PC-3 (cell line): Measurements from ENCODE around the gene CAMTA1.

Experiments used
- EZH2 ChIP-seq: fragments of 300-600 bp; sonication (generic); IDR thresholded peaks from one replicate; pipeline ENCODE4 v1.6.1; 2017; ENCODE audit warnings: antibody characterized with exemption, mild to moderate bottlenecking, low read length; ENCODE audit not compliant: unreplicated experiment
- TF ChIP-seq, protein P1 (sequence below): fragments of 300-600 bp; sonication (generic); conservative IDR thresholded peaks from 2 replicates; pipeline ENCODE4 v1.5.1; 2017; ENCODE audit warnings: antibody characterized with exemption, low read depth, mild to moderate bottlenecking, low read length

- TF ChIP-seq, protein P1, sequence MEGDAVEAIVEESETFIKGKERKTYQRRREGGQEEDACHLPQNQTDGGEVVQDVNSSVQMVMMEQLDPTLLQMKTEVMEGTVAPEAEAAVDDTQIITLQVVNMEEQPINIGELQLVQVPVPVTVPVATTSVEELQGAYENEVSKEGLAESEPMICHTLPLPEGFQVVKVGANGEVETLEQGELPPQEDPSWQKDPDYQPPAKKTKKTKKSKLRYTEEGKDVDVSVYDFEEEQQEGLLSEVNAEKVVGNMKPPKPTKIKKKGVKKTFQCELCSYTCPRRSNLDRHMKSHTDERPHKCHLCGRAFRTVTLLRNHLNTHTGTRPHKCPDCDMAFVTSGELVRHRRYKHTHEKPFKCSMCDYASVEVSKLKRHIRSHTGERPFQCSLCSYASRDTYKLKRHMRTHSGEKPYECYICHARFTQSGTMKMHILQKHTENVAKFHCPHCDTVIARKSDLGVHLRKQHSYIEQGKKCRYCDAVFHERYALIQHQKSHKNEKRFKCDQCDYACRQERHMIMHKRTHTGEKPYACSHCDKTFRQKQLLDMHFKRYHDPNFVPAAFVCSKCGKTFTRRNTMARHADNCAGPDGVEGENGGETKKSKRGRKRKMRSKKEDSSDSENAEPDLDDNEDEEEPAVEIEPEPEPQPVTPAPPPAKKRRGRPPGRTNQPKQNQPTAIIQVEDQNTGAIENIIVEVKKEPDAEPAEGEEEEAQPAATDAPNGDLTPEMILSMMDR, result no peak
- TF ChIP-seq EZH2, result no peak
Measured at GRCh38 chr1:7450838-7451237, 665.6 kb downstream of the CAMTA1 start.
